SH-SY5Y (cell line): Measurements from ENCODE around the gene MAP3K6.

Experiments used
- GATA2 ChIP-seq: IDR thresholded peaks from 2 replicates; pipeline ENCODE4 v1.6.1; 2011; ENCODE audit warnings: mild to moderate bottlenecking, low read depth, low read length
- GATA3 ChIP-seq: IDR thresholded peaks from 2 replicates; pipeline ENCODE4 v1.6.1; 2011; ENCODE audit warnings: low read depth, mild to moderate bottlenecking, low read length, moderate library complexity

DNA sequence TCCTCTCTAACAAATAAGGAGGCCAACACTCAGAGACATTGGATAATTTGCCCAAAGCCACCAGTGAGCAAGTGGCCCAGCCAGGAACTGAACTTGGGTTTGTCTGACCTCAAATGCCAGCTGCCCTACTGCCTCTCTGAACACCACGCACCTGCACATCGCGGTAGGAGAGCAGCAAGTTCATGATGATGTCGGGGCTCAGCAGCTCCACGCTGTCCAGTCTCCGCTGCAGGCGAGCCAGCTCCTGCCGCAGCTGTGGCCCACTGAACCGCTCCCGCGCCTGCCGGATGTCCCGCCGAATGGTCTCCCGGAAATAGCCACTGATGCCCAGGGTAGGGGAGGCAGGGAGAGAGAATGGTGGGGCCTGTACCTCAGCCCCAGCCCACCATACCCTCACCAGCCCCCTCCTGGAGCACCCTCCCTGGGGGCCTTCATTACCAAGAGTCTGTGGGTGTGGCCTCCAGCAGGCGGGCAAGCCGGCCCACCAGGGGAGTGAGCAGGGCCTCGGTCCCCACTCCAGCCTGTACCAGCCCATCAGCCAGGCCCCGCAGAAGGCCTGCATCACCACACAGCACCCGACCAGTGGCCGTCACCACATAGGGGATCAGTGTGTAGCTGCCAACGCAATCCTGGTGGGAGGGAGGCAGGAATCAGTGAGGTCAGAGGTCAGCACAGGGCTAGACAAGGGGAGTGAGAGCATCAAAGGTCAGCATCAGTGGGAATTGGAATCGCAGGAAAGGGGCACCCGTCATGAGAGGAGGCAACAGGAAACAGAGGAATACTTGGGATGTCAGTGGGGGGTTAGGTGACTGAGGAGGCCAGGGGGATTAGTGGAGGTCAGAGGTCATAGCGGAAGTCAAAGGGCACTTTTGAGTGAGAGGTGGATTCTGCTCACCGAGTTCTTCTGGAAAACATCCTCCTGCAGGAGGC is 2.7 kb downstream of the MAP3K6 start:
- no peak for TF ChIP-seq GATA2
- TF ChIP-seq GATA3 = no peak
